Esophagus squamous epithelium (tissue), 4 donors: ENCODE measurements around the gene CAP2.

Experiments
- CTCF ChIP-seq, 6 experiments: fragments of 450-650 bp in 4 of 6; fragments of 200-600 bp in 2 of 6; sonication (generic) in 2 of 6; IDR thresholded peaks; one replicate each; pipeline ENCODE4 v1.5.1; 2016 to 2019; ENCODE audit warnings: antibody characterized with exemption in 6 of 6, mild to moderate bottlenecking in 4 of 6, moderate library complexity in 4 of 6
- POLR2A ChIP-seq, 4 donors: fragments of 450-650 bp; IDR thresholded peaks; one replicate each; pipeline ENCODE4 v1.6.1; 2017; ENCODE audit warnings: antibody characterized with exemption in 4 of 4, mild to moderate bottlenecking in 4 of 4, moderate library complexity in 3 of 4

GRCh38 chr6:17477356-17477755 lies 84.0 kb downstream of the CAP2 start:
- TF ChIP-seq CTCF (IDR thresholded peaks at IDR 0.05) (no peak), POLR2A (IDR thresholded peaks at IDR 0.05) (no peak)
